ENCODE measurements around the gene GCK.

Gene GCK

GRCh38 chr7:44096326-44096881 is 92.8 kb downstream of the GCK start:
- no peaks in the 10 kb centered on the region for H3F3A ChIP-seq (ENCODE audit: insufficient read depth)
- H3K4me2 ChIP-seq (ENCODE audit: low read depth, low read length, poor library complexity, severe bottlenecking) = no peak overlapping the region
- no peaks in the 10 kb centered on the region for H3K79me2 ChIP-seq (ENCODE audit: insufficient read depth, low read length)
- no peaks in the 10 kb centered on the region for H3K9me3 ChIP-seq (ENCODE audit: insufficient read depth, low read length)
- no peaks in the 10 kb centered on the region for H3K27me3 ChIP-seq (ENCODE audit: low read length)
- H3K9me2 ChIP-seq (replicated peaks; ENCODE audit: insufficient read depth, low read length) = no peaks in the 10 kb centered on the region
- H2AFZ ChIP-seq (ENCODE audit: low read depth, low read length, severe bottlenecking) = no peak overlapping the region
- H3K36me3 ChIP-seq (ENCODE audit: low read length) = no peaks in the 10 kb centered on the region
- no peak overlapping the region for H3K4me3 ChIP-seq (ENCODE audit: insufficient read depth, low read length, poor library complexity, severe bottlenecking)
- H3K27ac ChIP-seq (ENCODE audit: low read depth, low read length) = no peak overlapping the region
- no peak overlapping the region for H3K9ac ChIP-seq (ENCODE audit: low read length)
- TF ChIP-seq EZH2phosphoT487 (conservative IDR thresholded peaks at IDR 0.05; ENCODE audit: low read length) (no peak), CTCF (IDR thresholded peaks at IDR 0.05; ENCODE audit: insufficient read depth, low read length, poor library complexity, severe bottlenecking) (no peak)
- no peaks in the 10 kb centered on the region for H4K20me1 ChIP-seq (ENCODE audit: low read depth, low read length)

GRCh38 chr7:44095781-44096180 is 93.5 kb downstream of the GCK start:
- H2AFZ ChIP-seq (ENCODE audit: low read depth, low read length, severe bottlenecking) = no peak overlapping the region
- no peaks in the 10 kb centered on the region for H3K9me3 ChIP-seq (ENCODE audit: insufficient read depth, low read length)
- H3K36me3 ChIP-seq (ENCODE audit: low read length) = no peaks in the 10 kb centered on the region
- no peaks in the 10 kb centered on the region for H3K79me2 ChIP-seq (ENCODE audit: insufficient read depth, low read length)
- no peaks in the 10 kb centered on the region for H3K9me2 ChIP-seq (replicated peaks; ENCODE audit: insufficient read depth, low read length)
- H3K4me2 ChIP-seq (ENCODE audit: low read depth, low read length, poor library complexity, severe bottlenecking) = no peak overlapping the region
- H3K27me3 ChIP-seq (ENCODE audit: low read length) = no peaks in the 10 kb centered on the region
- no peak overlapping the region for H3K9ac ChIP-seq (ENCODE audit: low read length)
- H3K4me3 ChIP-seq (ENCODE audit: insufficient read depth, low read length, poor library complexity, severe bottlenecking) = no peak overlapping the region
- H3K27ac ChIP-seq (ENCODE audit: low read depth, low read length) = no peak overlapping the region
- no peaks in the 10 kb centered on the region for H4K20me1 ChIP-seq (ENCODE audit: low read depth, low read length)
- TF ChIP-seq EZH2phosphoT487 (conservative IDR thresholded peaks at IDR 0.05; ENCODE audit: low read length) = no peak
- TF ChIP-seq CTCF (IDR thresholded peaks at IDR 0.05; ENCODE audit: insufficient read depth, low read length, poor library complexity, severe bottlenecking) = no peak
- no peaks in the 10 kb centered on the region for H3F3A ChIP-seq (ENCODE audit: insufficient read depth)

- Histone ChIP-seq H3K9ac (ENCODE audit: low read length) (no peak overlapping the region), H3K27ac (ENCODE audit: low read depth, low read length) (no peak overlapping the region)
Observed at GRCh38 chr7:44094883-44095592, 94.2 kb downstream of the GCK start.

More at GRCh38 chr7:44094883-44095592, 94.2 kb downstream of the GCK start:
- Histone ChIP-seq H3K27me3 (ENCODE audit: low read length) (no peaks in the 10 kb centered on the region), H3K9me3 (ENCODE audit: insufficient read depth, low read length) (no peaks in the 10 kb centered on the region), H3F3A (ENCODE audit: insufficient read depth) (no peaks in the 10 kb centered on the region), H3K4me2 (ENCODE audit: low read depth, low read length, poor library complexity, severe bottlenecking) (no peak overlapping the region), H3K79me2 (ENCODE audit: insufficient read depth, low read length) (no peaks in the 10 kb centered on the region), H2AFZ (ENCODE audit: low read depth, low read length, severe bottlenecking) (no peak overlapping the region), H4K20me1 (ENCODE audit: low read depth, low read length) (no peaks in the 10 kb centered on the region), H3K4me3 (ENCODE audit: insufficient read depth, low read length, poor library complexity, severe bottlenecking) (no peak overlapping the region), H3K9me2 (replicated peaks; ENCODE audit: insufficient read depth, low read length) (no peaks in the 10 kb centered on the region), H3K36me3 (ENCODE audit: low read length) (no peaks in the 10 kb centered on the region)
- TF ChIP-seq CTCF (IDR thresholded peaks at IDR 0.05; ENCODE audit: insufficient read depth, low read length, poor library complexity, severe bottlenecking) = no peak
- no peak for TF ChIP-seq EZH2phosphoT487 (conservative IDR thresholded peaks at IDR 0.05; ENCODE audit: low read length)
